ENCODE measurements around the gene OR6C68.
"Not testable (repeated sequence)": the region's sequence is repeated elsewhere in the genome, so short reads cannot be mapped to it uniquely, and the experiment has no call there.

- not testable (repeated sequence) for TF ChIP-seq EZH2 (IDR thresholded peaks at IDR 0.05; ENCODE audit: low read length, unreplicated experiment); CTCF (conservative IDR thresholded peaks at IDR 0.05; ENCODE audit: low read depth, low read length)
These were observed 27.3 kb upstream of the OR6C68 start for GRCh38 chr12:55464926-55465325.

Data from PC-3 (cell line).